ENCODE measurements around the gene ZMPSTE24.
A peak's percentile ranks its signal among the peaks of the same experiment; 100 is the strongest.
"Not testable (repeated sequence)": the region's sequence is repeated elsewhere in the genome, so short reads cannot be mapped to it uniquely, and the experiment has no call there.

The ZMPSTE24 gene

DNA sequence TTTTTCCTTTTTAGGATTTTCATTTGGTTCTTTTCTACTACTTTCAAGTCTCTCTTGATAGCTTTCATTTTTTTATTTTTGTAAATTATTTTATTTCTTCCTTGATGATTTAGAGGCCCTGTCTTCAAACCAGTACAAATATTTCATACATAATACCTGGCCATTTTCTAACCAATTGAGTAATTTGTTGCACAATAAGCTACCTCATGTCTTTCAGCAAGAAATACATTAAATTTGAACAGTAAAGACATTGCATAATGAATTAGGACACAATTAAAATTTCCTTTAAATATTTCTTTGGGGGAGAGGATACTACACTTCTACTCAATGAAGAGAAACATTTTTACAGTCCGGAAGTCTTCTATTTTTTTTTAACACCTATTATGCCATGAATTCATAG lies 74.7 kb downstream of the ZMPSTE24 start:
- DNase-seq: no peak

DNA sequence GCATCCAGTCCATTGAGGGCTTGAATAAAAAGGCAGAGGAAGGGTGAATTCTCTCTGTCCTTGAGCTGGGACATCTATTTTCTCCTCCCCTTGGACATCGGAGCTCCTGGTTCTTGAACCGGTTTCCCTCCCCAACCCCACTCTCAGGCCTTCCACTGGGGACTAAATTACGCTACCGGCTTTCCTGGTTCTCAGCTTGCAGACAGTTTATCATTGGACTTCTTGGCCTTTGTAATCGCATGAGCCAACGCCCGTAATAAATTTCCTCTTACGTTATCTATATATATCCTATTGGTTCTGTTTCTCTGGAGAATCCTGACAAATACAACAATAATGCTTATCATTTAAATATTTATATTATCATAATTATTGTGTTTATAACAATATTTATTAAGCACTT lies 79.4 kb downstream of the ZMPSTE24 start:
- no peak for DNase-seq

- DNase-seq: peak; percentile 34
Measured at GRCh38 chr1:40338745-40339419, 80.8 kb downstream of the ZMPSTE24 start.

GRCh38 chr1:40339420-40340323 lies 81.6 kb downstream of the ZMPSTE24 start:
- DNase-seq: no peak

- DNase-seq: no peak
Measured at GRCh38 chr1:40341491-40342380, 83.7 kb downstream of the ZMPSTE24 start.

GRCh38 chr1:40342381-40342717 lies 84.3 kb downstream of the ZMPSTE24 start:
- not testable (repeated sequence) for DNase-seq

All from NCI-H446 treated with DMSO at 0.1 percent for 48 hours (cell line).